ENCODE data around the gene TNFRSF1A. TPM values are rescaled to one million over a fixed set of nuclear protein-coding genes. Genes with fewer than 3 reads are reported as not detected.
"Not testable (repeated sequence)": the region's sequence is repeated elsewhere in the genome, so short reads cannot be mapped to it uniquely, and the experiment has no call there.

Gene TNFRSF1A
- total RNA-seq, 1 experiment from 2014 or later: 59.9 TPM

GRCh38 chr12:6289081-6289480, 52.8 kb downstream of the TNFRSF1A start:
- H3K27me3 Mint-ChIP-seq (ENCODE audit: low read depth); H2AFZ ChIP-seq (ENCODE audit: low read length); H3K4me3 Mint-ChIP-seq: not testable (repeated sequence)

More at GRCh38 chr12:6289081-6289480, 52.8 kb downstream of the TNFRSF1A start:
- not testable (repeated sequence) for H3K14ac ChIP-seq (ENCODE audit: insufficient read depth, low read length); H3K27me3 ChIP-seq (ENCODE audit: insufficient read depth, low read length); H4K8ac ChIP-seq (replicated peaks; ENCODE audit: insufficient read length, low read depth, low read length); H3K27ac ChIP-seq (ENCODE audit: insufficient read length, low read depth, low read length); H3K4ac ChIP-seq (ENCODE audit: low read depth, low read length); H2AK5ac ChIP-seq (ENCODE audit: insufficient read length, low read length); H3K9ac ChIP-seq (ENCODE audit: extremely low read depth, insufficient read length, low read length); H3K4me1 ChIP-seq (ENCODE audit: insufficient read depth, low read length); H2BK12ac ChIP-seq (ENCODE audit: insufficient read length, low read depth, low read length); H2BK120ac ChIP-seq (ENCODE audit: low read depth, low read length, poor library complexity, severe bottlenecking); H3K23me2 ChIP-seq (ENCODE audit: insufficient read length, low read depth, low read length, poor library complexity, severe bottlenecking); H3K9me3 ChIP-seq (ENCODE audit: control insufficient read depth, low read depth, low read length); H3K27ac Mint-ChIP-seq; H4K91ac ChIP-seq (ENCODE audit: insufficient read length, low read depth, low read length); DNase-seq; H2BK20ac ChIP-seq (ENCODE audit: low read depth, low read length, poor library complexity, severe bottlenecking); H3K56ac ChIP-seq (ENCODE audit: insufficient read length, low read depth, low read length); H4K5ac ChIP-seq (ENCODE audit: insufficient read length, low read depth, low read length); H3T11ph ChIP-seq (ENCODE audit: low read length); H4K20me1 ChIP-seq (ENCODE audit: control insufficient read depth, insufficient read depth, insufficient read length); H3K79me2 ChIP-seq (ENCODE audit: insufficient read depth, low read length); H3K23ac ChIP-seq (ENCODE audit: insufficient read length, low read depth, low read length); H3K18ac ChIP-seq (ENCODE audit: insufficient read length, low read depth, low read length); H2BK15ac ChIP-seq (ENCODE audit: low read depth, low read length); H3K79me1 ChIP-seq (ENCODE audit: insufficient read depth, low read depth, low read length, poor library complexity, severe bottlenecking); H3K4me2 ChIP-seq (ENCODE audit: insufficient read depth, insufficient read length, low read length); H2BK5ac ChIP-seq (ENCODE audit: insufficient read length, low read length)
- H3K36me3 Mint-ChIP-seq (ENCODE audit: insufficient read depth in 1 of 3, low read depth in 3 of 3): peaks cover 0 to 15% (median 6%) of the 10 kb centered on the region in 3 experiments; a peak in 5 of 7 replicates
- peaks cover 16 to 19% of the 10 kb centered on the region in 2 experiments for H3K9me3 Mint-ChIP-seq
- H3K4me1 Mint-ChIP-seq: peaks cover 4 to 11% of the 10 kb centered on the region in 2 experiments; a peak in 3 of 4 replicates
- WGBS (ENCODE audit: extremely low coverage, insufficient read length, low lambda C conversion rate): no CpG with 5 or more reads among the region's 10 CpGs

Measured in H9 (cell line).